Measurements from ENCODE around the gene KIF11. TPM values are rescaled to one million over a fixed set of nuclear protein-coding genes. Genes with fewer than 3 reads are reported as not detected.

Gene KIF11
- total RNA-seq, 4 donors from 2014 or later, result 0.27 to 1.6 (median 0.44) TPM

DNA sequence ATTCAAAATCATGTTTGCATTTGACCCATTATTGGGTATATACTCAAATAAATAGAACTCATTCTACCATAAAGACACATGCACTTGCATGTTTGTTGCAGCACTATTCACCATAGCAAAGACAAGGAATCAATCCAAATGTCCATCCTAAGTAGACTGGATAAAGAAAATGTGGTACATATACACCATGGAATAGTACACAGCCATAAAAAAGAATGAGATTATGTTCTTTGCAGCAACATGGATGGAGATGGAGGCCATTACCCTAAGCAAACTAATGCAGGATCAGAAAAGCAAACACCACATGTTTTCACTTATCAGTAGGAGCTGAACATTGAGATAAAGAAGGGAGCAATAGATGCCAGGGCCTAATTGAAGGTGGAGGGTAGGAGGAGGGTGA, 84.8 kb downstream of the KIF11 start:
- ATAC-seq, result no peak
- TF ChIP-seq, protein P1, sequence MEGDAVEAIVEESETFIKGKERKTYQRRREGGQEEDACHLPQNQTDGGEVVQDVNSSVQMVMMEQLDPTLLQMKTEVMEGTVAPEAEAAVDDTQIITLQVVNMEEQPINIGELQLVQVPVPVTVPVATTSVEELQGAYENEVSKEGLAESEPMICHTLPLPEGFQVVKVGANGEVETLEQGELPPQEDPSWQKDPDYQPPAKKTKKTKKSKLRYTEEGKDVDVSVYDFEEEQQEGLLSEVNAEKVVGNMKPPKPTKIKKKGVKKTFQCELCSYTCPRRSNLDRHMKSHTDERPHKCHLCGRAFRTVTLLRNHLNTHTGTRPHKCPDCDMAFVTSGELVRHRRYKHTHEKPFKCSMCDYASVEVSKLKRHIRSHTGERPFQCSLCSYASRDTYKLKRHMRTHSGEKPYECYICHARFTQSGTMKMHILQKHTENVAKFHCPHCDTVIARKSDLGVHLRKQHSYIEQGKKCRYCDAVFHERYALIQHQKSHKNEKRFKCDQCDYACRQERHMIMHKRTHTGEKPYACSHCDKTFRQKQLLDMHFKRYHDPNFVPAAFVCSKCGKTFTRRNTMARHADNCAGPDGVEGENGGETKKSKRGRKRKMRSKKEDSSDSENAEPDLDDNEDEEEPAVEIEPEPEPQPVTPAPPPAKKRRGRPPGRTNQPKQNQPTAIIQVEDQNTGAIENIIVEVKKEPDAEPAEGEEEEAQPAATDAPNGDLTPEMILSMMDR (IDR thresholded peaks at IDR 0.05), result no peak
- TF ChIP-seq POLR2AphosphoS5 (IDR thresholded peaks at IDR 0.05) (no peak), EP300 (IDR thresholded peaks at IDR 0.05) (no peak), POLR2A (IDR thresholded peaks at IDR 0.05) (no peak)

DNA sequence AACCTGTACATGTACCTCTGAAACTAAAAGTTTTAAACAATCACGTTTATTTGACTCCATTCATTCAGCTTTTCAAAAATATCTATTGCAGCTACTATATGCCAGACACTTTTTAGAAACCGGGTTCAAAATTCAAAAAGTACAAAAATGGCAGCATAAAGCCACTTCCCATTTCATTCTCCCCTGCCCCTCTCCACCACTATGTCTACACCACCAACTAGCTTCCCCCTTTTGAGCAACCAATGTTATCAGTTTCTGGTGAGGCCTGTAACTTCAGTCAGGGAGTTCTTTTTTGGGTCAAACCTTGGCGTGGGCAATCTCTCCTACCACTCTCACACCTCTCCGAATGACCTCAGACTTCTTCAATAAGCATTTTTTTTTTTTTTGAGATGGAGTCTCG, 85.3 kb downstream of the KIF11 start:
- 78 to 89% methylated on average over 5 of the region's 5 CpGs for WGBS, 2 donors (ENCODE audit: low coverage in 1 of 2)
- H3K36me3 ChIP-seq, result no peaks in the 10 kb centered on the region
- H3K4me1 ChIP-seq, result no peaks in the 10 kb centered on the region
- no peaks in the 10 kb centered on the region for H3K9me3 ChIP-seq
- H3K4me3 ChIP-seq, result no peak overlapping the region
- no peaks in the 10 kb centered on the region for H3K27me3 ChIP-seq
- TF ChIP-seq EP300 (IDR thresholded peaks at IDR 0.05) (no peak), POLR2A (IDR thresholded peaks at IDR 0.05) (no peak), POLR2AphosphoS5 (IDR thresholded peaks at IDR 0.05) (no peak)
- TF ChIP-seq, protein P1 (IDR thresholded peaks at IDR 0.05), result no peak
- ATAC-seq, result no peak
- no peak overlapping the region for H3K27ac ChIP-seq

More for the DNA sequence above, 84.8 kb downstream of the KIF11 start:
- no peak overlapping the region for H3K4me3 ChIP-seq
- H3K27me3 ChIP-seq, result no peaks in the 10 kb centered on the region
- no peaks in the 10 kb centered on the region for H3K36me3 ChIP-seq
- H3K27ac ChIP-seq, result no peak overlapping the region
- H3K9me3 ChIP-seq, result no peaks in the 10 kb centered on the region
- no peaks in the 10 kb centered on the region for H3K4me1 ChIP-seq

DNA sequence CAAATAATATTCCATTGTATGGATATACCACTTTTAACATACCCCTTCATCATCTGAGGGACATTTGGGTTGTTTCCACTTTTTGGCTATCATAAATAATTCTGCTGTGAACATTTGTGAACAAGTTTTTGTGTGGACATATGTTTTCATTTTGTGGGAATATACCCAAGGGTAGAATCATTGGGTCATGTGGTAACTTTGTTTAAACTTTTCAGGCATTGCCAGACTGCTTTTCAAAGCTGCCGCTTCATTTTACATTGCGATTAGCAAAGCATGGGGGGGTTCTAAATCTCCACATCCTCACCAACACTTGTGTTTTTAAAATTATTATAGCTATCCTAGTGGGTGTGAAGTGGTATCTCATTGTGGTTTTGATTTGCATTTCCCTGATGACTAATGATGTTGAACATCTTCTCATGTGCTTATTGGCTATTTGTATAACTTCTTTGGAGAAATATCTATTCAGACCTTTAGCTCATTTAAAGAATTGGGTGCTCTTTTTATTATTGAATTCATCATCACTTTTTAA, 88.4 kb downstream of the KIF11 start:
- H3K4me1 ChIP-seq, result no peaks in the 10 kb centered on the region
- 73 to 94% methylated on average over 2 of the region's 2 CpGs for WGBS, 2 donors (ENCODE audit: low coverage in 1 of 2)
- H3K27me3 ChIP-seq, result no peaks in the 10 kb centered on the region
- no peaks in the 10 kb centered on the region for H3K36me3 ChIP-seq
- peaks cover 0 to 14% (median 0%) of the 10 kb centered on the region in 3 donors for H3K9me3 ChIP-seq
- no peak for TF ChIP-seq EP300 (IDR thresholded peaks at IDR 0.05)
- H3K27ac ChIP-seq, result no peak overlapping the region
- no peak for ATAC-seq
- no peak overlapping the region for H3K4me3 ChIP-seq

DNA sequence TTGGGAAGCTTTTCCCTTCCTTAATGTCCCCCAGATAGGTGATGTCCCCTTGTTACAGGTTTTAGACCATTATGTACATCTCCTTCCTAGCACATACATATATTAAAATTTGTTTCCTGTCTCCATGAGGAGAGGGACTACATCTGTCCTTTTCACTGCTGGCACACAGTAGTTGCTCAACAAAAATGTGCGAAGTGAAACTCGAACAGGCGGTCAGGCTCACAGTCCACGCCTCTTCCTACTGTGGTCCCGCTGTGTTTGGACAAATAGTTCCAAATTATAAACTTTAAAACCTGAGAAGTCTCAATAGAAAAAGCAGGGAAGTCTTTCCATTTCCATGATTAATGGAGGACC, 95.6 kb downstream of the KIF11 start:
- 40 to 42% methylated on average over 4 to 5 of the region's 5 CpGs for WGBS, 2 donors (ENCODE audit: low coverage in 1 of 2)
- Histone ChIP-seq H3K4me3 (peak overlapping the region in 1 of 2 donors; percentile 76), H3K27ac (peak overlapping the region in 2 of 4 donors; percentile 85 to 92), H3K9me3 (peaks cover 0 to 16% (median 0%) of the 10 kb centered on the region in 3 donors), H3K27me3 (peaks cover 41% of the 10 kb centered on the region), H3K36me3 (no peaks in the 10 kb centered on the region), H3K4me1 (peaks cover 0 to 46% (median 0%) of the 10 kb centered on the region in 3 donors)
- no peak for ATAC-seq
- TF ChIP-seq EP300 (IDR thresholded peaks at IDR 0.05) (no peak), POLR2A (IDR thresholded peaks at IDR 0.05) (no peak), POLR2AphosphoS5 (IDR thresholded peaks at IDR 0.05) (no peak)
- TF ChIP-seq, protein P1 (IDR thresholded peaks at IDR 0.05), result no peak

DNA sequence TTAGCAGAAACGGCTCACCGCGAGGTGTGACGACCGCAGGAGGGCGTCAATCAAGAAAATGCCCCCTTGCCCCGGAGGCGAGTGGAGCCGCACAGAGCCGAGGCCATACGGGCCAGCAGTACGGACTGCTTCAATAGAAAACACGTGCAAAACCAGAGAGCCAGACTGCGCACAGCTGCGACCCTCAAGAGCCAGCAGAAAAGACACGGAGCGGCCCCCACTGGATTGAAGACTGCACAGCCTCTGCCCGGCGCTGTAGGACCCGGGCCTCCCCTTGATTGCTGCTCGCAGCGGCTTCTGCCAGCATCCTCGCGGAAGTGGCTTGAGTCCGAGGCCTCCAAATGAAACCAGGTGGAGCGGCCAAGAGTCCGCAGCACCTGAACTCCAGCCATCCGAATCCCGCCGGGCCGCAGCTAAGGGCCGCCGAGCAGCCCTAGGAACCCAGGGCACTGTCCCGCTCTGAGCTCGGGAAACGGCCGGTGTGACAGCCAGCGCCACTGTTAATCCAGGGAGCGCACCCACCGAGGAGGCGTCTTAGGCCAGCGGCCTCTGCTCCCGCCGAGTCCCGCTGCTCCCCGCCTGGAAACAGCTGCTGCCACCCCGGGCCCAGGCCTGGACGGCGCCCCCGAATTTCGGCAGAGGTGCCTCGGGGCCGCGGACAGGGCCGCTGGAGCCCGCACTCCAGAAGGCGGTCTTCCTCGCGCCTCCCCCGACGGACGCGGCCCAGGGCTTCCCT, 96.2 kb downstream of the KIF11 start:
- peak overlapping the region; percentile 32 to 92 (median 84) for H3K27ac ChIP-seq

More for the DNA sequence above, 96.2 kb downstream of the KIF11 start:
- Histone ChIP-seq H3K4me3 (peak overlapping the region; percentile 61 to 76), H3K9me3 (peaks cover 0 to 16% (median 0%) of the 10 kb centered on the region in 3 donors), H3K36me3 (no peaks in the 10 kb centered on the region), H3K4me1 (peaks cover 0 to 46% (median 0%) of the 10 kb centered on the region in 3 donors), H3K27me3 (peaks cover 41% of the 10 kb centered on the region)
- TF ChIP-seq POLR2A (IDR thresholded peaks at IDR 0.05), result no peak
- TF ChIP-seq POLR2AphosphoS5 (IDR thresholded peaks at IDR 0.05), result no peak
- TF ChIP-seq EP300 (IDR thresholded peaks at IDR 0.05), result no peak
- TF ChIP-seq, protein P1 (IDR thresholded peaks at IDR 0.05), result peak in 1 of 4 experiments; percentile 25
- ATAC-seq, result peak; percentile 30
- WGBS, 2 donors (ENCODE audit: low coverage in 1 of 2), result 2% methylated on average over 10 of the region's 63 CpGs; no CpG with 5 or more reads in 1 of the 2 donors

All from gastroesophageal sphincter (tissue), 4 donors.